ENCODE measurements around the gene TMEM128. TPM values are rescaled to one million over a fixed set of nuclear protein-coding genes. Genes with fewer than 3 reads are reported as not detected.

Gene TMEM128
- polyA plus RNA-seq, 1 of the 3 experiments (the other 2 are of a cell fraction): 33.7 TPM

- TF ChIP-seq PBX3 (IDR thresholded peaks at IDR 0.05): no peak
- no peak for TF ChIP-seq MEF2A (IDR thresholded peaks at IDR 0.05; ENCODE audit: borderline replicate concordance, low read depth)
- no peak for TF ChIP-seq FOSL2 (IDR thresholded peaks at IDR 0.05; ENCODE audit: borderline replicate concordance, low read depth)
- TF ChIP-seq TEAD4 (IDR thresholded peaks at IDR 0.05; ENCODE audit: borderline replicate concordance, insufficient read depth): no peak
- peak; percentile 97 for TF ChIP-seq POLR2AphosphoS5 (IDR thresholded peaks at IDR 0.05; ENCODE audit: low read depth, low read length)
- no peak for TF ChIP-seq SMC3 (IDR thresholded peaks at IDR 0.05; ENCODE audit: low read depth, low read length)
- no peak for TF ChIP-seq RFX5 (IDR thresholded peaks at IDR 0.05; ENCODE audit: low read length)
- peak; percentile 58; the same call in 1 of the 2 replicates for TF ChIP-seq REST (IDR thresholded peaks at IDR 0.05; ENCODE audit: low read depth, low read length)
Measured at GRCh38 chr4:4248029-4248884, at the start of gene TMEM128 (continued).

- Histone ChIP-seq H3K27ac (ENCODE audit: low read depth in 2 of 2, low read length in 1 of 2) (no peak overlapping the region), H3K4me2 (no peak overlapping the region), H3K79me2 (ENCODE audit: insufficient read depth) (peaks cover 65% of the 10 kb centered on the region), H3K36me3 (replicated peaks in 1 of 2; ENCODE audit: control insufficient read depth in 1 of 2, insufficient read depth in 2 of 2, low read length in 1 of 2) (peaks cover 0 to 31% of the 10 kb centered on the region in 2 experiments), H3K4me1 (ENCODE audit: control insufficient read depth in 1 of 2, insufficient read depth in 2 of 2, low read depth in 1 of 2, low read length in 1 of 2) (peaks cover under 1 to 4% of the 10 kb centered on the region in 2 experiments; a peak in 2 of 4 replicates), H3K4me3 (ENCODE audit: low read depth in 2 of 2, low read length in 1 of 2) (no peak overlapping the region), H3K27me3 (ENCODE audit: insufficient read depth) (no peaks in the 10 kb centered on the region), H3F3A (replicated peaks; ENCODE audit: insufficient read depth) (no peaks in the 10 kb centered on the region), H3K9me2 (no peaks in the 10 kb centered on the region), H3K9me3 (no peaks in the 10 kb centered on the region), H3K9ac (no peak overlapping the region), H2AFZ (ENCODE audit: low read depth) (no peak overlapping the region), H4K20me1 (ENCODE audit: insufficient read depth) (peaks cover 13% of the 10 kb centered on the region; the same call in 1 of the 2 replicates)
- CTCF ChIA-PET: interaction anchor here (1.3 kb wide), 1 partner anchor 31 kb away, joined by 4 read pairs; no protein-coding TSS in a partner anchor
- WGBS (ENCODE audit: low lambda C conversion rate): 93% methylated on average over 5 of the region's 5 CpGs
- TF ChIP-seq CHD2 (IDR thresholded peaks at IDR 0.05; ENCODE audit: low read length, partially characterized antibody): no peak
- POLR2A ChIA-PET: no interaction called here
- no peak for DNase-seq
Measured at GRCh38 chr4:4296283-4296846, 48.3 kb upstream of the TMEM128 start.

All from SK-N-SH (cell line).